ENCODE results near the gene TRDMT1. TPM values are rescaled to one million over a fixed set of nuclear protein-coding genes. Genes with fewer than 3 reads are reported as not detected.
A peak's percentile ranks its signal among the peaks of the same experiment; 100 is the strongest.

TRDMT1 gene
- total and polyA plus RNA-seq, 2 experiments from 2014 or later, result 3.9 to 10.1 TPM

GRCh38 chr10:17238445-17239291, 37.2 kb upstream of the TRDMT1 start:
- no peaks in the 10 kb centered on the region for H3K4me1 ChIP-seq (ENCODE audit: low read depth)
- no peak for TF ChIP-seq CTCF (IDR thresholded peaks at IDR 0.05; ENCODE audit: low read depth, low read length)
- H3K36me3 ChIP-seq, result peaks cover 46% of the 10 kb centered on the region
- H3K9me3 ChIP-seq (ENCODE audit: low read depth), result no peaks in the 10 kb centered on the region
- peak in 1 of 2 donors; percentile 85 for DNase-seq (ENCODE audit: low read depth in 1 of 2, low spot score in 1 of 2)
- no peaks in the 10 kb centered on the region for H3K27me3 ChIP-seq
- H3K4me3 ChIP-seq, result no peak overlapping the region
- no peak overlapping the region for H3K27ac ChIP-seq

- no peak overlapping the region for H3K27ac ChIP-seq
Measured at GRCh38 chr10:17237915-17238444, 36.5 kb upstream of the TRDMT1 start.

DNA sequence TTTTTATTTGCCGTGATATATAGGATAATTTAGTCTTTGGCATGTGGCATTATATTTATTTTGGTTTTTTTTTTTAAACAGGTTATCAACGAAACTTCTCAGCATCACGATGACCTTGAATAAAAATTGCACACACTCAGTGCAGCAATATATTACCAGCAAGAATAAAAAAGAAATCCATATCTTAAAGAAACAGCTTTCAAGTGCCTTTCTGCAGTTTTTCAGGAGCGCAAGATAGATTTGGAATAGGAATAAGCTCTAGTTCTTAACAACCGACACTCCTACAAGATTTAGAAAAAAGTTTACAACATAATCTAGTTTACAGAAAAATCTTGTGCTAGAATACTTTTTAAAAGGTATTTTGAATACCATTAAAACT, 35.7 kb upstream of the TRDMT1 start:
- H3K27me3 ChIP-seq, result no peaks in the 10 kb centered on the region
- no peak for TF ChIP-seq CTCF (IDR thresholded peaks at IDR 0.05; ENCODE audit: low read depth, low read length)
- no peaks in the 10 kb centered on the region for H3K4me1 ChIP-seq (ENCODE audit: low read depth)
- H3K36me3 ChIP-seq, result peaks cover 60% of the 10 kb centered on the region
- H3K9me3 ChIP-seq (ENCODE audit: low read depth), result no peaks in the 10 kb centered on the region
- DNase-seq (ENCODE audit: low read depth in 1 of 2, low spot score in 1 of 2), result no peak
- no peak overlapping the region for H3K4me3 ChIP-seq
- H3K27ac ChIP-seq, result no peak overlapping the region

More at GRCh38 chr10:17237915-17238444, 36.5 kb upstream of the TRDMT1 start:
- no peaks in the 10 kb centered on the region for H3K4me1 ChIP-seq (ENCODE audit: low read depth)
- DNase-seq (ENCODE audit: low read depth in 1 of 2, low spot score in 1 of 2), result no peak
- H3K27me3 ChIP-seq, result no peaks in the 10 kb centered on the region
- H3K36me3 ChIP-seq, result peaks cover 52% of the 10 kb centered on the region
- H3K4me3 ChIP-seq, result no peak overlapping the region
- TF ChIP-seq CTCF (IDR thresholded peaks at IDR 0.05; ENCODE audit: low read depth, low read length), result no peak
- no peaks in the 10 kb centered on the region for H3K9me3 ChIP-seq (ENCODE audit: low read depth)

- peak overlapping the region; percentile 19 for H3K27ac ChIP-seq
- H3K36me3 ChIP-seq, result peaks cover 64% of the 10 kb centered on the region
- no peak for TF ChIP-seq CTCF (IDR thresholded peaks at IDR 0.05; ENCODE audit: low read depth, low read length)
- H3K4me1 ChIP-seq (ENCODE audit: low read depth), result no peaks in the 10 kb centered on the region
- DNase-seq (ENCODE audit: low read depth in 1 of 2, low spot score in 1 of 2), result no peak
- no peaks in the 10 kb centered on the region for H3K9me3 ChIP-seq (ENCODE audit: low read depth)
- no peaks in the 10 kb centered on the region for H3K27me3 ChIP-seq
- no peak overlapping the region for H3K4me3 ChIP-seq
Measured at GRCh38 chr10:17236468-17237148, 35.1 kb upstream of the TRDMT1 start.

- Histone ChIP-seq H3K4me3 (no peak overlapping the region), H3K36me3 (peaks cover 64% of the 10 kb centered on the region), H3K27ac (no peak overlapping the region), H3K27me3 (no peaks in the 10 kb centered on the region), H3K9me3 (ENCODE audit: low read depth) (no peaks in the 10 kb centered on the region), H3K4me1 (ENCODE audit: low read depth) (peaks cover 4% of the 10 kb centered on the region)
- no peak for DNase-seq (ENCODE audit: low read depth in 1 of 2, low spot score in 1 of 2)
- TF ChIP-seq CTCF (IDR thresholded peaks at IDR 0.05; ENCODE audit: low read depth, low read length), result peak; percentile 35
Measured at GRCh38 chr10:17235136-17235535, 33.7 kb upstream of the TRDMT1 start.
